Measurements from ENCODE around the gene GGTLC1.
"Not testable (repeated sequence)": the region's sequence is repeated elsewhere in the genome, so short reads cannot be mapped to it uniquely, and the experiment has no call there.

DNA sequence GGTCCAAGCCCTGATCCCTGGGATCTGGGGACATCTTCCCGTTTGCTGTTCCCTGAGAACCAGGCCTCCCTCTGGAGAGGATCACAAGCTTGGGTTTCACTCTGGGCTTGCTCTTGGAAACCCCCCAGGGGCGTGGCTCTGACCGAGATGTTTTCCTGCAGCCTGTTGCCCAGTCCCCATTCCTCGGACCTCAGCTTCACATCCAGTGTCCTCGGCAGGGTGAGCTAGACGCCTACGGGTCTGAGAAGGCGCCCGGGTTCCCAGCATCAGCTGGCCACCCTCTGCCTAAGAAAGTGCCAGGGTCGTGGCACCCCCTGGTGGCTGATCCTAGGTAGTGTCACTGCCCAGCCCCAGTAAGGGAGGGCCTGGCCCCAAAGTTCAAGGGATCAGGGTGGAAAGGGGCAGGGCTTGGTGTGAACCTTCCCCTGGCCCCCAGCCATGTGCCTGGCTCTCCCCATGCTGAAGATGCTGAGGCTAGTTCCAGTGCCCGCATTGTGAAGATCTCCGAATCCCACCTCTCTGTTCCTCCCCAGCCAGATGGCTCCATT, 4.0 kb downstream of the GGTLC1 start:
- TF ChIP-seq, protein P1, sequence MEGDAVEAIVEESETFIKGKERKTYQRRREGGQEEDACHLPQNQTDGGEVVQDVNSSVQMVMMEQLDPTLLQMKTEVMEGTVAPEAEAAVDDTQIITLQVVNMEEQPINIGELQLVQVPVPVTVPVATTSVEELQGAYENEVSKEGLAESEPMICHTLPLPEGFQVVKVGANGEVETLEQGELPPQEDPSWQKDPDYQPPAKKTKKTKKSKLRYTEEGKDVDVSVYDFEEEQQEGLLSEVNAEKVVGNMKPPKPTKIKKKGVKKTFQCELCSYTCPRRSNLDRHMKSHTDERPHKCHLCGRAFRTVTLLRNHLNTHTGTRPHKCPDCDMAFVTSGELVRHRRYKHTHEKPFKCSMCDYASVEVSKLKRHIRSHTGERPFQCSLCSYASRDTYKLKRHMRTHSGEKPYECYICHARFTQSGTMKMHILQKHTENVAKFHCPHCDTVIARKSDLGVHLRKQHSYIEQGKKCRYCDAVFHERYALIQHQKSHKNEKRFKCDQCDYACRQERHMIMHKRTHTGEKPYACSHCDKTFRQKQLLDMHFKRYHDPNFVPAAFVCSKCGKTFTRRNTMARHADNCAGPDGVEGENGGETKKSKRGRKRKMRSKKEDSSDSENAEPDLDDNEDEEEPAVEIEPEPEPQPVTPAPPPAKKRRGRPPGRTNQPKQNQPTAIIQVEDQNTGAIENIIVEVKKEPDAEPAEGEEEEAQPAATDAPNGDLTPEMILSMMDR (conservative IDR thresholded peaks at IDR 0.05; ENCODE audit: low read depth in 2 of 2) = not testable (repeated sequence)
- not testable (repeated sequence) for TF ChIP-seq POLR2AphosphoS5 (IDR thresholded peaks at IDR 0.05; ENCODE audit: low read depth); ZNF114 (CRISPR knock-in tag; IDR thresholded peaks at IDR 0.05); CREB1 (CRISPR knock-in tag; IDR thresholded peaks at IDR 0.05; ENCODE audit: low read depth)
- TF ChIP-seq, protein P2, sequence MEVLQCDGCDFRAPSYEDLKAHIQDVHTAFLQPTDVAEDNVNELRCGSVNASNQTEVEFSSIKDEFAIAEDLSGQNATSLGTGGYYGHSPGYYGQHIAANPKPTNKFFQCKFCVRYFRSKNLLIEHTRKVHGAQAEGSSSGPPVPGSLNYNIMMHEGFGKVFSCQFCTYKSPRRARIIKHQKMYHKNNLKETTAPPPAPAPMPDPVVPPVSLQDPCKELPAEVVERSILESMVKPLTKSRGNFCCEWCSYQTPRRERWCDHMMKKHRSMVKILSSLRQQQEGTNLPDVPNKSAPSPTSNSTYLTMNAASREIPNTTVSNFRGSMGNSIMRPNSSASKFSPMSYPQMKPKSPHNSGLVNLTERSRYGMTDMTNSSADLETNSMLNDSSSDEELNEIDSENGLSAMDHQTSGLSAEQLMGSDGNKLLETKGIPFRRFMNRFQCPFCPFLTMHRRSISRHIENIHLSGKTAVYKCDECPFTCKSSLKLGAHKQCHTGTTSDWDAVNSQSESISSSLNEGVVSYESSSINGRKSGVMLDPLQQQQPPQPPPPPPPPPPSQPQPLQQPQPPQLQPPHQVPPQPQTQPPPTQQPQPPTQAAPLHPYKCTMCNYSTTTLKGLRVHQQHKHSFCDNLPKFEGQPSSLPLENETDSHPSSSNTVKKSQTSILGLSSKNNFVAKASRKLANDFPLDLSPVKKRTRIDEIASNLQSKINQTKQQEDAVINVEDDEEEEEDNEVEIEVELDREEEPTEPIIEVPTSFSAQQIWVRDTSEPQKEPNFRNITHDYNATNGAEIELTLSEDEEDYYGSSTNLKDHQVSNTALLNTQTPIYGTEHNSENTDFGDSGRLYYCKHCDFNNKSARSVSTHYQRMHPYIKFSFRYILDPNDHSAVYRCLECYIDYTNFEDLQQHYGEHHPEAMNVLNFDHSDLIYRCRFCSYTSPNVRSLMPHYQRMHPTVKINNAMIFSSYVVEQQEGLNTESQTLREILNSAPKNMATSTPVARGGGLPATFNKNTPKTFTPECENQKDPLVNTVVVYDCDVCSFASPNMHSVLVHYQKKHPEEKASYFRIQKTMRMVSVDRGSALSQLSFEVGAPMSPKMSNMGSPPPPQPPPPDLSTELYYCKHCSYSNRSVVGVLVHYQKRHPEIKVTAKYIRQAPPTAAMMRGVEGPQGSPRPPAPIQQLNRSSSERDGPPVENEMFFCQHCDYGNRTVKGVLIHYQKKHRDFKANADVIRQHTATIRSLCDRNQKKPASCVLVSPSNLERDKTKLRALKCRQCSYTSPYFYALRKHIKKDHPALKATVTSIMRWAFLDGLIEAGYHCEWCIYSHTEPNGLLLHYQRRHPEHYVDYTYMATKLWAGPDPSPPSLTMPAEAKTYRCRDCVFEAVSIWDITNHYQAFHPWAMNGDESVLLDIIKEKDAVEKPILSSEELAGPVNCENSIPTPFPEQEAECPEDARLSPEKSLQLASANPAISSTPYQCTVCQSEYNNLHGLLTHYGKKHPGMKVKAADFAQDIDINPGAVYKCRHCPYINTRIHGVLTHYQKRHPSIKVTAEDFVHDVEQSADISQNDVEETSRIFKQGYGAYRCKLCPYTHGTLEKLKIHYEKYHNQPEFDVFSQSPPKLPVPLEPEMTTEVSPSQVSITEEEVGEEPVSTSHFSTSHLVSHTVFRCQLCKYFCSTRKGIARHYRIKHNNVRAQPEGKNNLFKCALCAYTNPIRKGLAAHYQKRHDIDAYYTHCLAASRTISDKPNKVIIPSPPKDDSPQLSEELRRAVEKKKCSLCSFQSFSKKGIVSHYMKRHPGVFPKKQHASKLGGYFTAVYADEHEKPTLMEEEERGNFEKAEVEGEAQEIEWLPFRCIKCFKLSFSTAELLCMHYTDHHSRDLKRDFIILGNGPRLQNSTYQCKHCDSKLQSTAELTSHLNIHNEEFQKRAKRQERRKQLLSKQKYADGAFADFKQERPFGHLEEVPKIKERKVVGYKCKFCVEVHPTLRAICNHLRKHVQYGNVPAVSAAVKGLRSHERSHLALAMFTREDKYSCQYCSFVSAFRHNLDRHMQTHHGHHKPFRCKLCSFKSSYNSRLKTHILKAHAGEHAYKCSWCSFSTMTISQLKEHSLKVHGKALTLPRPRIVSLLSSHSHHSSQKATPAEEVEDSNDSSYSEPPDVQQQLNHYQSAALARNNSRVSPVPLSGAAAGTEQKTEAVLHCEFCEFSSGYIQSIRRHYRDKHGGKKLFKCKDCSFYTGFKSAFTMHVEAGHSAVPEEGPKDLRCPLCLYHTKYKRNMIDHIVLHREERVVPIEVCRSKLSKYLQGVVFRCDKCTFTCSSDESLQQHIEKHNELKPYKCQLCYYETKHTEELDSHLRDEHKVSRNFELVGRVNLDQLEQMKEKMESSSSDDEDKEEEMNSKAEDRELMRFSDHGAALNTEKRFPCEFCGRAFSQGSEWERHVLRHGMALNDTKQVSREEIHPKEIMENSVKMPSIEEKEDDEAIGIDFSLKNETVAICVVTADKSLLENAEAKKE (CRISPR knock-in tag; IDR thresholded peaks at IDR 0.05) = not testable (repeated sequence)
